GM23248 (cell line): ENCODE data around the gene SLC17A2.

Experiments used
- EZH2 ChIP-seq: fragments of 200-600 bp; sonication (generic); IDR thresholded peaks from 2 replicates; pipeline ENCODE4 v1.6.1; 2018; ENCODE audit warnings: antibody characterized with exemption, mild to moderate bottlenecking; ENCODE audit not compliant: insufficient read depth, poor library complexity, severe bottlenecking
- EZH2phosphoT487 ChIP-seq: fragments of 200-600 bp; sonication (generic); IDR thresholded peaks from 2 replicates; pipeline ENCODE4 v1.6.1; 2018; ENCODE audit warnings: antibody characterized with exemption, moderate library complexity, mild to moderate bottlenecking, low read depth; ENCODE audit not compliant: insufficient read depth

DNA sequence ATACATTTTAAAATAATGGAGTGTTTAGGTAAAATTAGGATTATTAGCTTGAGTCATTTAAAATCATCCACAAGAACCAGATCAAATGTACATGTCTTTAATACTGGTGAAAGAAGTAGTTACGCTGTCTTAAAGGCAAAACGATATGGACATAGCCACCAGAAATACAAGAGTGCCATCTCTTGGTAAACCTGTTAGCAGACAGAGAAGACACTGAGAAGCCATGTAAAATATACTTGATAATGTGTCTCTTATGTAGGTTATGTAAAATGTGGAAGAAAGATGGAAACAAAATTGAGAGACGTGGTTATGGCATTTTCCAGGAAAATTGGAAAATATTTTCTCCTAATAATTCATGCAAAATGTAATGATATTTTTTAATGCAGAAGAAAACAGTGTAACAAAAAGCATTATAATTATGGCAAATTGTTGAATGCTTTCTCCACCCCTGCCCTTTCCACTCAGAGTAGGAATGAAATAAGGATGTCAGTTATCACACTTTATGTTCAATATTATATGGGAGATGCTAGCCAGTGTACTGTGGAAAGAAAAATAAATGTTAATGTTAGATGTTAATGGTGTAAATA is 12.2 kb upstream of the SLC17A2 start:
- TF ChIP-seq EZH2phosphoT487 = no peak
- no peak for TF ChIP-seq EZH2
